OCI-LY7 (cell line): ENCODE measurements around the gene SINHCAF.

Experiments used
- CTCF ChIP-seq: fragments of 200-600 bp; sonication (generic); conservative IDR thresholded peaks from 2 replicates; pipeline ENCODE4 v1.5.1; 2014; ENCODE audit warnings: mild to moderate bottlenecking, antibody characterized with exemption, low read length, moderate library complexity, mixed read lengths
- EZH2phosphoT487 ChIP-seq: fragments of 200-600 bp; sonication (generic); IDR thresholded peaks from 2 replicates; pipeline ENCODE4 v1.6.1; 2018; ENCODE audit warnings: low read depth, borderline replicate concordance, mild to moderate bottlenecking, mixed run types, antibody characterized with exemption, low read length, moderate library complexity, mixed read lengths

GRCh38 chr12:31272607-31273225 lies 53.2 kb downstream of the SINHCAF start:
- TF ChIP-seq CTCF: no peak
- no peak for TF ChIP-seq EZH2phosphoT487
